Measurements from ENCODE around the gene EXOC3.

DNA sequence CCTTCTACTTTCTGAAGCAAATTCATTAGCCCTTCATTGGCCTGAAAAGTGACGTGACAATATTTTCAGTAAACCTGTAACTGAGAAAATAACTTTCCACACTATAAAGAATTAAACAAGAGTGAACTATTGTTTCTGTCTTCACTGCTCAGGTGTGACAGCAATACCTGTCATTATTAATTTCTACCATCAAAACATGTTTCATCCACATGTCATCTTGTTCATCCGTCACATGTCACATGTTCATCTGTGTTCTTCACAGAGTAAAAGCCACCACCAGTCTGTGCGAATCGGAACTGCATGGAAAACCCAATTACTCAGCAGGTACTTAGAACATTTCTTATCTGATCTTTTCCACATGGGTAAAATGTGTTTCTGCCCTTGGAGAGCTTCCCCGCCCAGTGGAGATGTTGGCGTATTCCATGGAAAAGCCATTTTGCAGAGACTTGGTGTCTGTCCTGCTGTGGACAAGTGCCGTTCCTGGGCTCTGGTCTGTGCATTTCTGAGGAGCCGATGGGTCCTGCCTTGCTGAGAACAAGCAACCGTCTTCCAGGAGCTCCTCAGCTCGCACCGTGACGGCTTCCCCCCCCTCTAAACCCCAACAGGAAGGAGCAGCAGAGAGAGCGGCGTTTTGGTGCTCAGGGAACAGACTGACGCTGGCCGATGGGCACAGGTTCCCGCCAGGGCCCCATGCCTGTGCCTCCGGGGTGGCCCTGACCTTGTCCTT lies 10.6 kb upstream of the EXOC3 start:
- TF ChIP-seq POLR2A (IDR thresholded peaks at IDR 0.05) (no peak), POLR2AphosphoS5 (IDR thresholded peaks at IDR 0.05) (no peak)
- TF ChIP-seq, protein P1, sequence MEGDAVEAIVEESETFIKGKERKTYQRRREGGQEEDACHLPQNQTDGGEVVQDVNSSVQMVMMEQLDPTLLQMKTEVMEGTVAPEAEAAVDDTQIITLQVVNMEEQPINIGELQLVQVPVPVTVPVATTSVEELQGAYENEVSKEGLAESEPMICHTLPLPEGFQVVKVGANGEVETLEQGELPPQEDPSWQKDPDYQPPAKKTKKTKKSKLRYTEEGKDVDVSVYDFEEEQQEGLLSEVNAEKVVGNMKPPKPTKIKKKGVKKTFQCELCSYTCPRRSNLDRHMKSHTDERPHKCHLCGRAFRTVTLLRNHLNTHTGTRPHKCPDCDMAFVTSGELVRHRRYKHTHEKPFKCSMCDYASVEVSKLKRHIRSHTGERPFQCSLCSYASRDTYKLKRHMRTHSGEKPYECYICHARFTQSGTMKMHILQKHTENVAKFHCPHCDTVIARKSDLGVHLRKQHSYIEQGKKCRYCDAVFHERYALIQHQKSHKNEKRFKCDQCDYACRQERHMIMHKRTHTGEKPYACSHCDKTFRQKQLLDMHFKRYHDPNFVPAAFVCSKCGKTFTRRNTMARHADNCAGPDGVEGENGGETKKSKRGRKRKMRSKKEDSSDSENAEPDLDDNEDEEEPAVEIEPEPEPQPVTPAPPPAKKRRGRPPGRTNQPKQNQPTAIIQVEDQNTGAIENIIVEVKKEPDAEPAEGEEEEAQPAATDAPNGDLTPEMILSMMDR (IDR thresholded peaks at IDR 0.05): no peak

Measured in breast epithelium (tissue), 3 donors.